H1 (cell line): ENCODE data around the gene HMCES. TPM values are rescaled to one million over a fixed set of nuclear protein-coding genes. Genes with fewer than 3 reads are reported as not detected.

Experiments used
- CTCF ChIA-PET: fragments of 300-600 bp; sonication (Branson Sonifier 250); formaldehyde crosslinking; loops from one replicate; lab custom pipeline; 2021; ENCODE audit not compliant: partially characterized antibody; lab: Charles Lee
- POLR2A ChIA-PET: fragments of 300-600 bp; sonication (Branson Sonifier 250); formaldehyde crosslinking; loops from one replicate; lab custom pipeline; 2021; ENCODE audit warnings: inconsistent platforms; ENCODE audit not compliant: partially characterized antibody; lab: Charles Lee
- DNase-seq, 2 experiments: peaks; one replicate each; pipeline versions ENCODE4 v3.0.0 to v3.0.0-alpha.2; 2010 to 2022; ENCODE audit warnings: low spot score in 2 of 2, low read depth in 1 of 2, mixed read lengths in 1 of 2
- FAIRE-seq: peaks from 2 replicates; lab custom pipeline; 2011; peaks lifted over from hg19 to GRCh38; lab: Jason Lieb, UNC
- H2AFZ ChIP-seq: 2 replicates; pipeline ENCODE4 v1.8.1; 2012; ENCODE audit warnings: low read length, inconsistent platforms
- H2AK5ac ChIP-seq: 2 replicates; pipeline ENCODE4 v1.6.1; 2013; ENCODE audit warnings: low read depth, low read length
- H2BK120ac ChIP-seq: replicated peaks from 2 replicates; pipeline ENCODE3; 2013; ENCODE audit warnings: low read depth, low read length, inconsistent platforms
- H2BK12ac ChIP-seq: 2 replicates; pipeline ENCODE4 v1.6.1; 2013; ENCODE audit warnings: low read depth, low read length
- H2BK15ac ChIP-seq: 2 replicates; pipeline ENCODE4 v1.6.1; 2013; ENCODE audit warnings: low read length
- H2BK20ac ChIP-seq: 2 replicates; pipeline ENCODE4 v1.6.1; 2013; ENCODE audit warnings: low read length
- H2BK5ac ChIP-seq: 2 replicates; pipeline ENCODE4 v1.6.1; 2013; ENCODE audit warnings: low read depth, low read length
- H3K14ac ChIP-seq: 2 replicates; pipeline ENCODE4 v1.6.1; 2013; ENCODE audit warnings: inconsistent platforms; ENCODE audit not compliant: insufficient read length
- H3K18ac ChIP-seq: 2 replicates; pipeline ENCODE4 v1.6.1; 2013; ENCODE audit warnings: low read length; ENCODE audit errors: extremely low read depth
- H3K23ac ChIP-seq: 2 replicates; pipeline ENCODE4 v1.6.1; 2013; ENCODE audit warnings: inconsistent platforms; ENCODE audit not compliant: insufficient read length
- H3K23me2 ChIP-seq: 2 replicates; pipeline ENCODE4 v1.6.1; 2013; ENCODE audit warnings: low read depth, low read length
- H3K27ac ChIP-seq: 2 replicates; pipeline ENCODE4 v1.6.1; 2011; ENCODE audit warnings: low read depth, low read length, inconsistent platforms
- H3K27me3 ChIP-seq, 4 experiments: replicated peaks in 1 of 4; 1 replicate in 1 of 4; 2 replicates in 3 of 4; pipeline versions ENCODE4 v1.6.1 to v1.8.1; 2011 to 2013; ENCODE audit warnings: low read length in 3 of 4, mild to moderate bottlenecking in 3 of 4, inconsistent platforms in 2 of 4, mixed read lengths in 2 of 4, moderate library complexity in 1 of 4; ENCODE audit not compliant: control insufficient read depth in 3 of 4, insufficient read depth in 3 of 4; ENCODE audit errors: extremely low read depth in 1 of 4
- H3K36me3 ChIP-seq, 4 experiments: 2 replicates each; pipeline versions ENCODE4 v1.6.1 to v1.8.1; 2011 to 2013; ENCODE audit warnings: mild to moderate bottlenecking in 4 of 4, low read length in 3 of 4, moderate library complexity in 2 of 4, control low read depth in 1 of 4, inconsistent platforms in 1 of 4; ENCODE audit not compliant: insufficient read depth in 4 of 4, control insufficient read depth in 2 of 4
- H3K4ac ChIP-seq: replicated peaks from 2 replicates; pipeline ENCODE3; 2013; ENCODE audit warnings: low read length, low read depth, mixed read lengths, inconsistent platforms; ENCODE audit not compliant: insufficient read length
- H3K4me1 ChIP-seq, 4 experiments: replicated peaks in 1 of 4; 1 replicate in 1 of 4; 2 replicates in 3 of 4; pipeline versions ENCODE4 v1.6.1 to v1.8.1; 2011 to 2013; ENCODE audit warnings: low read length in 3 of 4, inconsistent platforms in 2 of 4, mixed read lengths in 1 of 4; ENCODE audit not compliant: insufficient read depth in 4 of 4, control insufficient read depth in 3 of 4
- H3K4me2 ChIP-seq, 2 experiments: 2 replicates each; pipeline versions ENCODE4 v1.6.1 to v1.8.1; 2011 to 2013; ENCODE audit warnings: low read depth in 2 of 2, low read length in 2 of 2, control low read depth in 1 of 2, inconsistent platforms in 1 of 2, mild to moderate bottlenecking in 1 of 2; ENCODE audit not compliant: insufficient read depth in 1 of 2
- H3K4me3 ChIP-seq, 4 experiments: fragments of 200-600, 300-600 bp in 1 of 4; sonication (generic), shearing (Covaris generic), sonication (Bioruptor Twin) in 1 of 4; 2 replicates each; pipeline versions ENCODE4 v1.5.1 to v1.8.1; 2011 to 2016; ENCODE audit warnings: low read length in 4 of 4, low read depth in 3 of 4, control low read depth in 2 of 4, inconsistent platforms in 2 of 4, mild to moderate bottlenecking in 2 of 4, mixed read lengths in 1 of 4, moderate library complexity in 1 of 4; ENCODE audit not compliant: insufficient read depth in 2 of 4; ENCODE audit errors: extremely low read depth in 1 of 4
- H3K56ac ChIP-seq: replicated peaks from 2 replicates; pipeline ENCODE3; 2013; ENCODE audit warnings: low read depth, mild to moderate bottlenecking, mixed read lengths, low read length, inconsistent platforms; ENCODE audit not compliant: insufficient read length
- H3K79me1 ChIP-seq: 2 replicates; pipeline ENCODE4 v1.6.1; 2013; ENCODE audit warnings: low read depth, low read length, control low read depth
- H3K79me2 ChIP-seq, 2 experiments: 2 replicates each; pipeline versions ENCODE4 v1.6.1 to v1.8.1; 2012 to 2013; ENCODE audit warnings: low read length in 2 of 2, mild to moderate bottlenecking in 2 of 2, inconsistent platforms in 1 of 2; ENCODE audit not compliant: insufficient read depth in 2 of 2, control insufficient read depth in 1 of 2
- H3K9ac ChIP-seq, 4 experiments: replicated peaks in 1 of 4; 1 replicate in 1 of 4; 2 replicates in 3 of 4; pipeline versions ENCODE4 v1.6.1 to v1.8.1; 2011 to 2013; ENCODE audit warnings: low read depth in 3 of 4, low read length in 3 of 4, control low read depth in 2 of 4, mild to moderate bottlenecking in 2 of 4, moderate library complexity in 2 of 4, inconsistent platforms in 1 of 4; ENCODE audit errors: extremely low read depth in 1 of 4
- H3K9me3 ChIP-seq, 2 experiments: 2 replicates each; pipeline versions ENCODE4 v1.6.1 to v1.8.1; 2012 to 2013; ENCODE audit warnings: mild to moderate bottlenecking in 2 of 2, moderate library complexity in 2 of 2, control low read depth in 1 of 2, inconsistent platforms in 1 of 2, low read depth in 1 of 2, low read length in 1 of 2, mixed read lengths in 1 of 2; ENCODE audit not compliant: insufficient read depth in 2 of 2
- H4K20me1 ChIP-seq, 2 experiments: replicated peaks in 1 of 2; 2 replicates each; pipeline versions ENCODE3 to v1.8.1; 2011 to 2013; ENCODE audit warnings: inconsistent platforms in 2 of 2, low read length in 2 of 2, mild to moderate bottlenecking in 1 of 2; ENCODE audit not compliant: insufficient read depth in 2 of 2, control insufficient read depth in 1 of 2
- H4K5ac ChIP-seq: 2 replicates; pipeline ENCODE4 v1.6.1; 2013; ENCODE audit warnings: low read length, low read depth, mixed read lengths, inconsistent platforms; ENCODE audit not compliant: insufficient read length
- H4K8ac ChIP-seq: 2 replicates; pipeline ENCODE4 v1.8.0; 2013; ENCODE audit warnings: mild to moderate bottlenecking, moderate library complexity, low read length, inconsistent platforms; ENCODE audit not compliant: insufficient read depth; ENCODE audit errors: extremely low read depth
- H4K91ac ChIP-seq: replicated peaks from 2 replicates; pipeline ENCODE3; 2013; ENCODE audit warnings: low read length, mixed read lengths, inconsistent platforms; ENCODE audit not compliant: insufficient read length
- BCL11A ChIP-seq, 2 experiments: IDR thresholded peaks; one replicate each; pipeline ENCODE4 v1.6.1; 2011; ENCODE audit warnings: low read depth in 2 of 2, low read length in 2 of 2, mild to moderate bottlenecking in 2 of 2
- CHD2 ChIP-seq: IDR thresholded peaks from 2 replicates; pipeline ENCODE4 v1.6.1; 2012; ENCODE audit warnings: low read length, improper control_type of control experiment
- EGR1 ChIP-seq: IDR thresholded peaks from 2 replicates; pipeline ENCODE4 v1.6.1; 2011; ENCODE audit warnings: low read depth, low read length, borderline replicate concordance
- FOSL1 ChIP-seq: IDR thresholded peaks from 2 replicates; pipeline ENCODE4 v1.6.1; 2011; ENCODE audit warnings: mild to moderate bottlenecking, low read depth, low read length, moderate library complexity; ENCODE audit not compliant: insufficient read depth
- JUN ChIP-seq: IDR thresholded peaks from 2 replicates; pipeline ENCODE4 v1.6.1; 2011; ENCODE audit warnings: low read depth, mild to moderate bottlenecking, improper control_type of control experiment, low read length
- MAFK ChIP-seq: IDR thresholded peaks from 2 replicates; pipeline ENCODE4 v1.6.1; 2012; ENCODE audit warnings: low read depth, mild to moderate bottlenecking, improper control_type of control experiment, low read length
- PHF8 ChIP-seq: fragments of 200-600 bp; sonication (generic); conservative IDR thresholded peaks from 2 replicates; pipeline ENCODE4 v1.7.1; 2012; ENCODE audit warnings: low read depth, mild to moderate bottlenecking, inconsistent platforms, low read length, moderate library complexity
- POLR2AphosphoS5 ChIP-seq: IDR thresholded peaks from 2 replicates; pipeline ENCODE4 v1.6.1; 2011; ENCODE audit warnings: low read depth, low read length
- SIX5 ChIP-seq: IDR thresholded peaks from 2 replicates; pipeline ENCODE4 v1.6.1; 2011; ENCODE audit warnings: mild to moderate bottlenecking, low read depth, low read length
- WGBS, 2 experiments: shearing (Covaris generic) in 1 of 2; methylation state at CpG; one replicate each; pipeline versions ENCODE4 v1.1.6 to v1.1.7; 2013 to 2015; ENCODE audit warnings: low lambda C conversion rate in 2 of 2, mixed read lengths in 2 of 2, inconsistent platforms in 1 of 2, low coverage in 1 of 2, missing lambda C conversion rate in 1 of 2; ENCODE audit not compliant: insufficient replicate concordance in 2 of 2, insufficient coverage in 1 of 2, insufficient read length in 1 of 2; ENCODE audit errors: extremely low coverage in 1 of 2, missing lambda C conversion rate in 1 of 2; 5-methylcytosine and 5-hydroxymethylcytosine counted together
- polyA plus RNA-seq, 7 experiments: library from polyadenylated mRNA; depleted of rRNA in 3 of 7; stranded (reverse) in 5 of 7; unstranded in 2 of 7; fragments of >200 nt in 5 of 7; fragments of 200-250 nt in 2 of 7; gene quantifications; 1 replicate in 5 of 7; 2 replicates in 1 of 7; 4 replicates in 1 of 7; pipeline versions ENCODE4 v1.2.1 to v1.2.3, GENCODE V29; 2011 to 2013; ENCODE audit warnings: missing spikeins in 2 of 7, mixed read lengths in 2 of 7
- total RNA-seq: library from RNA; stranded (reverse); fragmentation: NEBNext Ultra II Directional; extraction: Animal tissue kit (Norgen Biotek cat#: 25700); gene quantifications from 2 replicates; pipeline ENCODE4 v1.2.1, GENCODE V29; 2021

The HMCES gene
- total and polyA plus RNA-seq, 2 of the 8 experiments (the other 6 are each of a cell fraction or from before 2014, with no cell fraction given), result 27.6 to 49.5 TPM

- Histone ChIP-seq H4K20me1 (peaks cover 0 to 5% of the 10 kb centered on the region in 2 experiments), H3K36me3 (peaks cover 0 to 5% (median 2%) of the 10 kb centered on the region in 4 experiments; a peak in 3 of 8 replicates), H3K56ac (no peak overlapping the region), H3K9ac (peak overlapping the region; percentile 52 to 92 (median 74); a peak in 6 of 7 replicates), H3K4me3 (peak overlapping the region; percentile 70 to 96 (median 78)), H3K79me2 (peaks cover 0 to 13% of the 10 kb centered on the region in 2 experiments; a peak in 1 of 4 replicates), H4K8ac (peak overlapping the region; percentile 94; the same call in 1 of the 2 replicates), H2BK12ac (no peak overlapping the region), H3K27me3 (no peaks in the 10 kb centered on the region), H3K4me1 (peaks cover 4 to 9% (median 5%) of the 10 kb centered on the region in 4 experiments), H2BK20ac (no peak overlapping the region), H2AFZ (no peak overlapping the region), H3K27ac (peak overlapping the region; percentile 69; the same call in 1 of the 2 replicates), H2BK15ac (no peak overlapping the region), H3K4ac (no peak overlapping the region), H3K23ac (no peak overlapping the region), H2BK120ac (no peak overlapping the region), H3K23me2 (peaks cover 5% of the 10 kb centered on the region; the same call in 1 of the 2 replicates), H3K9me3 (no peaks in the 10 kb centered on the region), H4K91ac (no peak overlapping the region), H3K79me1 (no peaks in the 10 kb centered on the region; the same call in 1 of the 2 replicates), H2BK5ac (no peak overlapping the region), H3K14ac (no peak overlapping the region), H3K18ac (no peak overlapping the region), H3K4me2 (peak overlapping the region; percentile 81 to 83; a peak in 3 of 4 replicates), H4K5ac (no peak overlapping the region), H2AK5ac (no peak overlapping the region)
- ChIA-PET CTCF (interaction anchor here (0.8 to 6.6 kb wide), 23 partner anchors 8 to 724 kb away, joined by 3 to 73 read pairs (median 5); partner anchors contain the start of gene HMCES), POLR2A (interaction anchor here (0.5 to 6.4 kb wide), 59 partner anchors 10 to 345 kb away, joined by 3 to 112 read pairs (median 5); partner anchors contain the start of genes CNBP, COPG1, EFCAB12 and HMCES)
- no peak for FAIRE-seq
- WGBS, 2 experiments, result 1% methylated on average over 13 of the region's 34 CpGs; no CpG with 5 or more reads in 1 of the 2 experiments
- no peak for DNase-seq
- TF ChIP-seq CHD2 (peak; percentile 63; the same call in 1 of the 2 replicates), MAFK (no peak), PHF8 (peak; percentile 68; the same call in 1 of the 2 replicates), SIX5 (no peak), FOSL1 (no peak), BCL11A (IDR thresholded peaks at IDR 0.05; ENCODE audit: low read depth in 2 of 2, low read length in 2 of 2) (no peak), JUN (no peak), POLR2AphosphoS5 (peak; percentile 99), EGR1 (no peak)
These were observed 37.3 kb downstream of the HMCES start for GRCh38 chr3:129315998-129316247.
